ENCODE measurements around the gene C21orf58.

Gene C21orf58

GRCh38 chr21:46295177-46295770 lies 28.4 kb downstream of the C21orf58 start:
- no peak for DNase-seq (ENCODE audit: low read depth in 2 of 2)

GRCh38 chr21:46294647-46295176 lies 29.0 kb downstream of the C21orf58 start:
- DNase-seq (ENCODE audit: low read depth in 2 of 2), result no peak

GRCh38 chr21:46291561-46291960 lies 32.1 kb downstream of the C21orf58 start:
- DNase-seq (ENCODE audit: low read depth in 2 of 2), result no peak

- no peak for DNase-seq (ENCODE audit: low read depth in 2 of 2)
Measured at GRCh38 chr21:46289655-46290179, 34.0 kb downstream of the C21orf58 start.

- no peak for DNase-seq (ENCODE audit: low read depth in 2 of 2)
Measured at GRCh38 chr21:46287541-46287940, 36.1 kb downstream of the C21orf58 start.

GRCh38 chr21:46286648-46287002 lies 37.0 kb downstream of the C21orf58 start:
- no peak for DNase-seq (ENCODE audit: low read depth in 2 of 2)

GRCh38 chr21:46285761-46286647 lies 37.7 kb downstream of the C21orf58 start, which contains the start of gene YBEY:
Gene YBEY (plus strand): TSS chr21:46286342. CDS start chr21:46286914, 572 bp downstream.
- peak; percentile 77 to 83 for DNase-seq (ENCODE audit: low read depth in 2 of 2)

GRCh38 chr21:46285206-46285661 lies 38.4 kb downstream of the C21orf58 start, which contains the start of gene MCM3AP:
Gene MCM3AP (minus strand): TSS chr21:46285611. CDS start chr21:46285286, 325 bp downstream.
- DNase-seq (ENCODE audit: low read depth in 2 of 2), result no peak

- no peak for DNase-seq (ENCODE audit: low read depth in 2 of 2)
Measured at GRCh38 chr21:46284733-46285132, 38.9 kb downstream of the C21orf58 start.

- DNase-seq (ENCODE audit: low read depth in 2 of 2), result no peak
Measured at GRCh38 chr21:46284077-46284644, 39.5 kb downstream of the C21orf58 start.

- DNase-seq (ENCODE audit: low read depth in 2 of 2), result no peak
Measured at GRCh38 chr21:46274797-46275390, 48.8 kb downstream of the C21orf58 start.

GRCh38 chr21:46273341-46273740 lies 50.3 kb downstream of the C21orf58 start:
- DNase-seq (ENCODE audit: low read depth in 2 of 2), result no peak

- no peak for DNase-seq (ENCODE audit: low read depth in 2 of 2)
Measured at GRCh38 chr21:46269466-46269865, 54.2 kb downstream of the C21orf58 start.

- DNase-seq (ENCODE audit: low read depth in 2 of 2), result no peak
Measured at GRCh38 chr21:46268371-46268770, 55.3 kb downstream of the C21orf58 start.

GRCh38 chr21:46266946-46267345 lies 56.7 kb downstream of the C21orf58 start:
- no peak for DNase-seq (ENCODE audit: low read depth in 2 of 2)

- no peak for DNase-seq (ENCODE audit: low read depth in 2 of 2)
Measured at GRCh38 chr21:46265736-46266525, 57.7 kb downstream of the C21orf58 start.

- DNase-seq (ENCODE audit: low read depth in 2 of 2), result no peak
Measured at GRCh38 chr21:46264690-46265144, 59.0 kb downstream of the C21orf58 start.

GRCh38 chr21:46264046-46264689 lies 59.5 kb downstream of the C21orf58 start:
- no peak for DNase-seq (ENCODE audit: low read depth in 2 of 2)

- no peak for DNase-seq (ENCODE audit: low read depth in 2 of 2)
Measured at GRCh38 chr21:46256501-46256994, 67.1 kb downstream of the C21orf58 start.

GRCh38 chr21:46255758-46256337 lies 67.8 kb downstream of the C21orf58 start:
- DNase-seq (ENCODE audit: low read depth in 2 of 2), result no peak
